Astrocyte (in vitro differentiated cells and primary cell): ENCODE measurements around the gene MIEF1. TPM values are rescaled to one million over a fixed set of nuclear protein-coding genes. Genes with fewer than 3 reads are reported as not detected.

Source experiments
- DNase-seq: peaks from one replicate; pipeline ENCODE4 v3.0.0-alpha.2; 2010; ENCODE audit warnings: low read depth
- FAIRE-seq: peaks from 2 replicates; lab custom pipeline; 2011; peaks lifted over from hg19 to GRCh38; lab: Jason Lieb, UNC
- H2AFZ ChIP-seq: 2 replicates; pipeline ENCODE4 v1.6.0; 2012; ENCODE audit warnings: low read depth, low read length, inconsistent platforms
- H3K27ac ChIP-seq: 2 replicates; pipeline ENCODE4 v1.5.1; 2011; ENCODE audit warnings: low read depth, low read length, inconsistent platforms
- H3K27me3 ChIP-seq: 2 replicates; pipeline ENCODE4 v1.6.0; 2011; ENCODE audit warnings: low read length, inconsistent platforms; ENCODE audit not compliant: insufficient read depth
- H3K36me3 ChIP-seq: 2 replicates; pipeline ENCODE4 v1.5.1; 2011; ENCODE audit warnings: low read length, inconsistent platforms; ENCODE audit not compliant: insufficient read depth
- H3K4me1 ChIP-seq: 2 replicates; pipeline ENCODE4 v1.5.1; 2011; ENCODE audit warnings: low read length, inconsistent platforms; ENCODE audit not compliant: insufficient read depth
- H3K4me2 ChIP-seq: 2 replicates; pipeline ENCODE4 v1.6.0; 2012; ENCODE audit warnings: low read length, inconsistent platforms
- H3K4me3 ChIP-seq: 2 replicates; pipeline ENCODE4 v1.5.1; 2011; ENCODE audit warnings: low read depth, mild to moderate bottlenecking, low read length, inconsistent platforms; ENCODE audit not compliant: insufficient read depth
- H3K79me2 ChIP-seq: 2 replicates; pipeline ENCODE4 v1.6.0; 2012; ENCODE audit warnings: mild to moderate bottlenecking, low read length, inconsistent platforms; ENCODE audit not compliant: insufficient read depth
- H3K9ac ChIP-seq: 2 replicates; pipeline ENCODE4 v1.6.0; 2012; ENCODE audit warnings: mild to moderate bottlenecking, low read length, inconsistent platforms
- H3K9me3 ChIP-seq: 2 replicates; pipeline ENCODE4 v1.5.1; 2012; ENCODE audit warnings: low read depth, mild to moderate bottlenecking, low read length, inconsistent platforms; ENCODE audit not compliant: insufficient read depth
- H4K20me1 ChIP-seq: 2 replicates; pipeline ENCODE4 v1.6.0; 2012; ENCODE audit warnings: low read length, inconsistent platforms; ENCODE audit not compliant: insufficient read depth
- H3K27ac Mint-ChIP-seq: one replicate; pipeline ENCODE4 v1.8.0; 2021; ENCODE audit warnings: mild to moderate bottlenecking, mixed read lengths; ENCODE audit not compliant: unreplicated experiment
- H3K27me3 Mint-ChIP-seq: one replicate; pipeline ENCODE4 v1.8.0; 2021; ENCODE audit warnings: low read depth, mixed read lengths; ENCODE audit not compliant: unreplicated experiment
- H3K36me3 Mint-ChIP-seq: one replicate; pipeline ENCODE4 v1.8.0; 2021; ENCODE audit warnings: low read depth, mixed read lengths; ENCODE audit not compliant: unreplicated experiment
- H3K4me1 Mint-ChIP-seq: one replicate; pipeline ENCODE4 v1.8.0; 2021; ENCODE audit warnings: low read depth, mixed read lengths; ENCODE audit not compliant: unreplicated experiment
- H3K4me3 Mint-ChIP-seq: one replicate; pipeline ENCODE4 v1.8.0; 2021; ENCODE audit warnings: mild to moderate bottlenecking, moderate library complexity, mixed read lengths; ENCODE audit not compliant: unreplicated experiment
- H3K9me3 Mint-ChIP-seq: one replicate; pipeline ENCODE4 v1.8.0; 2021; ENCODE audit warnings: mild to moderate bottlenecking, mixed read lengths; ENCODE audit not compliant: unreplicated experiment
- EZH2 ChIP-seq: IDR thresholded peaks from 2 replicates; pipeline ENCODE4 v1.6.1; 2012; ENCODE audit warnings: mild to moderate bottlenecking, low read length, inconsistent platforms; ENCODE audit not compliant: insufficient read depth
- total RNA-seq: library from RNA; stranded (reverse); gene quantifications from 2 replicates; pipeline ENCODE4 v1.2.1, GENCODE V29; 2021
- TF ChIP-seq, protein P1 (sequence below): IDR thresholded peaks from 2 replicates; pipeline ENCODE4 v1.5.1; 2011; ENCODE audit warnings: low read depth, mild to moderate bottlenecking, inconsistent platforms, low read length, moderate library complexity; ENCODE audit not compliant: insufficient read depth

MIEF1 gene
- total RNA-seq, 1 donor from 2014 or later = 35.6 TPM

DNA sequence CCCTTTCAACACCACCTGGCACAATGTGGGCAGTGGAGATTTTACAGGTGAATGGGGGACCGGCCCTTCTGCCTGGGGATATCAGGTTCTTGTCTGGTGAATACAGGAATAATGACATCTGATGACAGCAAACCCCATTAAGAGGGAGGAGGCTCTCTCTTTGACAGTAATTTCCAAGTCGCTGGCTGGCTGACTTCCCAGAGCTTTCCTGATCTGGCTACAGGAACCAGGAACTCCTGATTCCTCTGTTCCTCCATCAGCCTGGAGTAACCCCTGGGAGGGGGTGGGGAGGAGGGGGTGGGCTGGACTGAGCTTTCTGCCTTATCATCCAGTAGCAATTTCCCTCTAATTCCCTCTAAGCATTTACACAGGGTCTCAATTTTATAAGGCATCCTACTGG, 3.7 kb upstream of the MIEF1 start:
- H3K27me3 Mint-ChIP-seq = peaks cover 3% of the 10 kb centered on the region
- DNase-seq = no peak
- no peaks in the 10 kb centered on the region for H3K36me3 Mint-ChIP-seq
- Histone ChIP-seq H2AFZ (no peak overlapping the region), H4K20me1 (peaks cover 1% of the 10 kb centered on the region), H3K4me3 (no peak overlapping the region), H3K36me3 (no peaks in the 10 kb centered on the region), H3K4me2 (no peak overlapping the region), H3K27ac (no peak overlapping the region), H3K79me2 (peaks cover 13% of the 10 kb centered on the region), H3K9ac (no peak overlapping the region), H3K4me1 (peaks cover 27% of the 10 kb centered on the region), H3K27me3 (no peaks in the 10 kb centered on the region), H3K9me3 (no peaks in the 10 kb centered on the region)
- TF ChIP-seq, protein P1, sequence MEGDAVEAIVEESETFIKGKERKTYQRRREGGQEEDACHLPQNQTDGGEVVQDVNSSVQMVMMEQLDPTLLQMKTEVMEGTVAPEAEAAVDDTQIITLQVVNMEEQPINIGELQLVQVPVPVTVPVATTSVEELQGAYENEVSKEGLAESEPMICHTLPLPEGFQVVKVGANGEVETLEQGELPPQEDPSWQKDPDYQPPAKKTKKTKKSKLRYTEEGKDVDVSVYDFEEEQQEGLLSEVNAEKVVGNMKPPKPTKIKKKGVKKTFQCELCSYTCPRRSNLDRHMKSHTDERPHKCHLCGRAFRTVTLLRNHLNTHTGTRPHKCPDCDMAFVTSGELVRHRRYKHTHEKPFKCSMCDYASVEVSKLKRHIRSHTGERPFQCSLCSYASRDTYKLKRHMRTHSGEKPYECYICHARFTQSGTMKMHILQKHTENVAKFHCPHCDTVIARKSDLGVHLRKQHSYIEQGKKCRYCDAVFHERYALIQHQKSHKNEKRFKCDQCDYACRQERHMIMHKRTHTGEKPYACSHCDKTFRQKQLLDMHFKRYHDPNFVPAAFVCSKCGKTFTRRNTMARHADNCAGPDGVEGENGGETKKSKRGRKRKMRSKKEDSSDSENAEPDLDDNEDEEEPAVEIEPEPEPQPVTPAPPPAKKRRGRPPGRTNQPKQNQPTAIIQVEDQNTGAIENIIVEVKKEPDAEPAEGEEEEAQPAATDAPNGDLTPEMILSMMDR = no peak
- TF ChIP-seq EZH2 = no peak
- no peaks in the 10 kb centered on the region for H3K9me3 Mint-ChIP-seq
- no peak overlapping the region for H3K27ac Mint-ChIP-seq
- FAIRE-seq = no peak
- H3K4me1 Mint-ChIP-seq = peaks cover 7% of the 10 kb centered on the region
- H3K4me3 Mint-ChIP-seq = no peak overlapping the region

DNA sequence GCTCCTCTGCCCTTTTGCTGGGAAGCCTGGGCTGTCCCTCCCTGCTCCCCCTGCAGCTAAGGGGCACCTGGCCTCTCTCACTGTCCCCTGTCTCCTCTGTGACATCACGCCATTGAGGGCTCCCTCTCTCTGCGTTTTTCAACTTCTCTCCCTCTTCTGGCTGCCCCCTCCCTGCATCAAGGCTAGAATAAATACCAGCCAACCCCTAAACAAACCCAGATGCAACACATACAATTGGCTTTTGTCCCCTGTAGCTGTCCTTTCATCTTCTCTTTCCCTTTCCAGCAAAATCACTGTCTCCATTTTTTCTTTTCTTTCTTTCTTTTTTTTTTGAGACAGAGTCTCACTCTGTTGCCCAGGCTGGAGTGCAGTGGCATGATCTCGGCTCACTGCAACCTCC, 3.3 kb upstream of the MIEF1 start:
- H3K27me3 Mint-ChIP-seq = peaks cover 3% of the 10 kb centered on the region
- Histone ChIP-seq H2AFZ (no peak overlapping the region), H3K27ac (no peak overlapping the region), H3K4me2 (no peak overlapping the region), H3K9me3 (no peaks in the 10 kb centered on the region), H4K20me1 (peaks cover 6% of the 10 kb centered on the region), H3K9ac (no peak overlapping the region), H3K4me3 (no peak overlapping the region), H3K27me3 (no peaks in the 10 kb centered on the region), H3K4me1 (peaks cover 27% of the 10 kb centered on the region), H3K36me3 (no peaks in the 10 kb centered on the region), H3K79me2 (peaks cover 18% of the 10 kb centered on the region)
- no peaks in the 10 kb centered on the region for H3K36me3 Mint-ChIP-seq
- DNase-seq = no peak
- FAIRE-seq = no peak
- TF ChIP-seq EZH2 = no peak
- TF ChIP-seq, protein P1 = no peak
- H3K9me3 Mint-ChIP-seq = no peaks in the 10 kb centered on the region
- peaks cover 6% of the 10 kb centered on the region for H3K4me1 Mint-ChIP-seq
- H3K4me3 Mint-ChIP-seq = no peak overlapping the region
- no peak overlapping the region for H3K27ac Mint-ChIP-seq

DNA sequence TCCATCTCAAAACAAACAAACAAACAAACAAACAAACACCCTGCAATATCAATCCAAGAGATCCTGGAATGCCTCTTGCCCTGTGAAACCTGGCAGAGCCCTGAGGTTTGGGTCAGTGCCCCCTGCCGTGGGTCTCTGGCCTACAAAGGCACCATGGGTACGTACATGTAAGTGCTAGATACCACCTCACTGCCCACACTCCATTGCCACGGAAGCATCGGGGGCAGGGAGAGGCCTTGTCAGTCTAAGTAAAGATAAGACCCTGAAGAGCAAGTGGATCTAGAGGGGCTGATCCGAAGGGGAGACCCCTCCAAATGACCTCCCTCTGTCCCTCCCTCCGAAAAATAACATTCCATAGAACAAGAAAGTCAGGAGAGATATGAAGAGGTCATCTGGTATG, 2.0 kb upstream of the MIEF1 start:
- Mint-ChIP-seq H3K4me1 (peaks cover 5% of the 10 kb centered on the region), H3K9me3 (no peaks in the 10 kb centered on the region), H3K36me3 (peaks cover 5% of the 10 kb centered on the region), H3K27ac (no peak overlapping the region), H3K4me3 (no peak overlapping the region), H3K27me3 (peaks cover 3% of the 10 kb centered on the region)
- no peak overlapping the region for H3K9ac ChIP-seq
- no peak for DNase-seq
- H3K36me3 ChIP-seq = peaks cover 1% of the 10 kb centered on the region
- H3K4me2 ChIP-seq = no peak overlapping the region
- H3K27me3 ChIP-seq = no peaks in the 10 kb centered on the region
- TF ChIP-seq, protein P1 = no peak
- H3K79me2 ChIP-seq = peaks cover 27% of the 10 kb centered on the region
- H3K9me3 ChIP-seq = no peaks in the 10 kb centered on the region
- no peak overlapping the region for H2AFZ ChIP-seq
- H4K20me1 ChIP-seq = peaks cover 14% of the 10 kb centered on the region
- peaks cover 21% of the 10 kb centered on the region for H3K4me1 ChIP-seq
- no peak overlapping the region for H3K4me3 ChIP-seq
- FAIRE-seq = no peak
- no peak overlapping the region for H3K27ac ChIP-seq
